ENCODE data around the gene CGB2.
"Not testable (repeated sequence)": the region's sequence is repeated elsewhere in the genome, so short reads cannot be mapped to it uniquely, and the experiment has no call there.

DNA sequence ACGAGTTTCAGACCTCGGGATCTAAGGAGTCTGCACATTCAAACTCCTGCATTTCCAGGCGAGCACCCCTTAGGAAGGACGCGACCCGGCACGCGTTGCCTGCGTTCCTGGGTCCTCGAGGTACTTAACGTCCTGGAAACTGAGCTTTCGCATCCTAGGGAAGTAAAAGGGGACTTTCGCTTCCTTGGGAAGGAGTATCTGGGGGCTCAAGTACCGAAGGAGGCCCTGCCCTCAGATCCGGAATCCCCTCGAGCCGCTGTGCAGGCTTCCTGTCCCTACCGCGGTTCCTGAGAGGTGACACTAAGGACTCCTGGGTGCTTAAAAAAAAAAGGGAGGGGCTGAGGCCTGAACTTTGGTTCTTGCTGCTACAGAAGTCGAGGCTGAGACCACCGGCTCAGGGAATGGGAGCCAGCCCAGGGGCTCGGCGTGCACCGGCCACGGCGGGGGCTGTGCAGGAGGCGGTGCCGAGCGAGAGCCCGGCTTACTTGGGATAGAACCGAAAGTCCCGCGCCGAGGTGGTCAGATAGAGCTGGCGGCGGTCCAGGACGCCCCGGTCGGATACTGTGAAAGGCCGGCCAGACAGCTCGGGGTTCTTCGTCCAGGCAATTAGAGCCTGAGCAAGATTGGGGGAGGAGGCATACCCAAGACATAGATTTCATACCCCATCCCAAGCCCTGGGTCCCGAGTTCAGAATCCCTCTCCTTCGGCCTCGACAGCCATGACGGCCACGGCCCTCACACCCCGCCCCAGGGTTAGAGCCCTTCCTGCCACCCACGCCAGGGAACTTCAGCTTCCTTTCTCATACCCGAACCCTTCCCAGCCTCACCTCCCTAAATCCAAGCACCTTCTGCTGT is 13.1 kb upstream of the CGB2 start:
- TF ChIP-seq, protein P1, sequence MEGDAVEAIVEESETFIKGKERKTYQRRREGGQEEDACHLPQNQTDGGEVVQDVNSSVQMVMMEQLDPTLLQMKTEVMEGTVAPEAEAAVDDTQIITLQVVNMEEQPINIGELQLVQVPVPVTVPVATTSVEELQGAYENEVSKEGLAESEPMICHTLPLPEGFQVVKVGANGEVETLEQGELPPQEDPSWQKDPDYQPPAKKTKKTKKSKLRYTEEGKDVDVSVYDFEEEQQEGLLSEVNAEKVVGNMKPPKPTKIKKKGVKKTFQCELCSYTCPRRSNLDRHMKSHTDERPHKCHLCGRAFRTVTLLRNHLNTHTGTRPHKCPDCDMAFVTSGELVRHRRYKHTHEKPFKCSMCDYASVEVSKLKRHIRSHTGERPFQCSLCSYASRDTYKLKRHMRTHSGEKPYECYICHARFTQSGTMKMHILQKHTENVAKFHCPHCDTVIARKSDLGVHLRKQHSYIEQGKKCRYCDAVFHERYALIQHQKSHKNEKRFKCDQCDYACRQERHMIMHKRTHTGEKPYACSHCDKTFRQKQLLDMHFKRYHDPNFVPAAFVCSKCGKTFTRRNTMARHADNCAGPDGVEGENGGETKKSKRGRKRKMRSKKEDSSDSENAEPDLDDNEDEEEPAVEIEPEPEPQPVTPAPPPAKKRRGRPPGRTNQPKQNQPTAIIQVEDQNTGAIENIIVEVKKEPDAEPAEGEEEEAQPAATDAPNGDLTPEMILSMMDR (IDR thresholded peaks at IDR 0.05), result not testable (repeated sequence)
- not testable (repeated sequence) for TF ChIP-seq POLR2A (IDR thresholded peaks at IDR 0.05)
